Measurements from ENCODE around the gene LITAFD. TPM values are rescaled to one million over a fixed set of nuclear protein-coding genes. Genes with fewer than 3 reads are reported as not detected.

LITAFD gene
- total RNA-seq, 1 donor from 2014 or later, result not detected

- intact Hi-C loops (cut with micrococcal nuclease), result no loop called here
- DNase-seq (no peak), ATAC-seq (no peak)
Measured at GRCh38 chr16:8855051-8855786, 26.9 kb upstream of the LITAFD start.

- DNase-seq (no peak), ATAC-seq (no peak)
- intact Hi-C loops (cut with micrococcal nuclease), result no loop called here
Measured at GRCh38 chr16:8855972-8856371, 26.2 kb upstream of the LITAFD start.

- intact Hi-C loops (cut with micrococcal nuclease), result no loop called here
- ATAC-seq (no peak), DNase-seq (peak; percentile 23)
Measured at GRCh38 chr16:8858994-8859912, 22.9 kb upstream of the LITAFD start.

GRCh38 chr16:8859913-8860881, 22.0 kb upstream of the LITAFD start:
- intact Hi-C loops (cut with micrococcal nuclease), result no loop called here
- ATAC-seq, result peak; percentile 50
- peak; percentile 61 for DNase-seq

- intact Hi-C loops (cut with micrococcal nuclease), result no loop called here
- ATAC-seq (peak; percentile 65), DNase-seq (peak; percentile 71)
Measured at GRCh38 chr16:8861563-8862308, 20.4 kb upstream of the LITAFD start.

- ATAC-seq, result no peak
- peak; percentile 29 for DNase-seq
- intact Hi-C loops (cut with micrococcal nuclease), result no loop called here
Measured at GRCh38 chr16:8862309-8863130, 19.6 kb upstream of the LITAFD start.

- DNase-seq (peak; percentile 59), ATAC-seq (peak; percentile 8)
- intact Hi-C loops (cut with micrococcal nuclease), result no loop called here
Measured at GRCh38 chr16:8863594-8864424, 18.3 kb upstream of the LITAFD start.

GRCh38 chr16:8864480-8865110, 17.6 kb upstream of the LITAFD start:
- intact Hi-C loops (cut with micrococcal nuclease), result no loop called here
- ATAC-seq (no peak), DNase-seq (no peak)

GRCh38 chr16:8865145-8865882, 16.8 kb upstream of the LITAFD start:
- intact Hi-C loops (cut with micrococcal nuclease), result no loop called here
- ATAC-seq (no peak), DNase-seq (no peak)

GRCh38 chr16:8866118-8866883, 15.8 kb upstream of the LITAFD start:
- intact Hi-C loops (cut with micrococcal nuclease), result no loop called here
- DNase-seq, result peak; percentile 76
- ATAC-seq, result peak; percentile 7

- DNase-seq, result no peak
- intact Hi-C loops (cut with micrococcal nuclease), result no loop called here
- ATAC-seq, result no peak
Measured at GRCh38 chr16:8866884-8867215, 15.3 kb upstream of the LITAFD start.

GRCh38 chr16:8867216-8867931, 14.8 kb upstream of the LITAFD start:
- intact Hi-C loops (cut with micrococcal nuclease), result no loop called here
- ATAC-seq, result no peak

GRCh38 chr16:8867932-8868415, 14.2 kb upstream of the LITAFD start:
- intact Hi-C loops (cut with micrococcal nuclease), result no loop called here
- no peak for ATAC-seq
- no peak for DNase-seq

More at GRCh38 chr16:8867216-8867931, 14.8 kb upstream of the LITAFD start:
- peak; percentile 72 for DNase-seq

Data from left ventricle myocardium superior (tissue), 1 donor.